ENCODE measurements around the gene PLSCR2.
"Not testable (repeated sequence)": the region's sequence is repeated elsewhere in the genome, so short reads cannot be mapped to it uniquely, and the experiment has no call there.

Gene PLSCR2

DNA sequence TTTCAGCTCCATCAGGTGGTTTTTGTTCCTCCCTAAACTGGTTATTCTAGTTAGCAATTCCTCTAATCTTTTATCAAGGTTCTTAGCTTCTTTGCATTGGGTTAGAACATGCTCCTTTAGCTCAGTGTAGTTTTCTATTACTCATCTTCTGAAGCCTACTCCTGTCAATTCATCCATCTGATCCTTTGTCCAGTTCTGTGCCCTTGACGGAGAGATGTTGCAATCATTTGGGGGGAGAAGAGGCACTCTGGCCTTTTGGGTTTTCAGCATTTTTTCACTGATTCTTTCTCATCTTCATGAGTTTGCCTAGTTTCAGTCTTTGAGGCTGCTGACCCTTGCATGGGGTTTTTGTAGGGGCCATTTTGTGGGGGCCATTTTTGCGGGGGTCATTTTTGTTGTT lies 5.6 kb upstream of the PLSCR2 start:
- not testable (repeated sequence) for H3K36me3 ChIP-seq (ENCODE audit: insufficient read depth, low read length); H3K4me2 ChIP-seq (ENCODE audit: low read length); H3K27me3 ChIP-seq (ENCODE audit: control insufficient read depth, insufficient read depth, low read length); H3K9me3 ChIP-seq (replicated peaks; ENCODE audit: low read length); H3K9ac ChIP-seq (ENCODE audit: low read depth, low read length); H3K4me3 ChIP-seq (ENCODE audit: low read length)
- peaks cover 23% of the 10 kb centered on the region for H3K4me1 ChIP-seq (ENCODE audit: control insufficient read depth, insufficient read depth, low read length)

DNA sequence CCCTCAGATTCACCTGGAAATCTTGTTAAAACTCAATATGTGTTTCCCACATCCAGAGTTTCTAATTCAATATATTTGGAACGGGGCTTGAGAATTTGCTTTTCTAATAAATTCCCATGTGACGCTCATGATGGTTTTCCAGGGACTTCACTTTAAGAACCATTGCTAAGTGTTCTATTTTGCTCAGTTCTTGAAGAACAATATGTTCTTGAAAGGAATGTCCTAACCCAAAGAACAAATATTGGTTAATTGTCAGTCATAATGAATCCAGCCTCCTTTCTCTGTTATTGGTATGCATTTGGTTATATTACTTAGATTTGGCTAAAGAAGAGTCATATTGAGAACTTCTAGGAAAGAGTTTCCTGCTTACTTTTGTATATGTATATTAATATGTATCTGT lies 4.4 kb upstream of the PLSCR2 start:
- H3K4me1 ChIP-seq (ENCODE audit: control insufficient read depth, insufficient read depth, low read length): peaks cover 36% of the 10 kb centered on the region
- H3K36me3 ChIP-seq (ENCODE audit: insufficient read depth, low read length): no peaks in the 10 kb centered on the region
- peak overlapping the region; percentile 28 for H3K4me2 ChIP-seq (ENCODE audit: low read length)
- H3K4me3 ChIP-seq (ENCODE audit: low read length): no peak overlapping the region
- peak overlapping the region; percentile 60 for H3K9ac ChIP-seq (ENCODE audit: low read depth, low read length)
- no peaks in the 10 kb centered on the region for H3K27me3 ChIP-seq (ENCODE audit: control insufficient read depth, insufficient read depth, low read length)
- H3K9me3 ChIP-seq (replicated peaks; ENCODE audit: low read length): no peaks in the 10 kb centered on the region

DNA sequence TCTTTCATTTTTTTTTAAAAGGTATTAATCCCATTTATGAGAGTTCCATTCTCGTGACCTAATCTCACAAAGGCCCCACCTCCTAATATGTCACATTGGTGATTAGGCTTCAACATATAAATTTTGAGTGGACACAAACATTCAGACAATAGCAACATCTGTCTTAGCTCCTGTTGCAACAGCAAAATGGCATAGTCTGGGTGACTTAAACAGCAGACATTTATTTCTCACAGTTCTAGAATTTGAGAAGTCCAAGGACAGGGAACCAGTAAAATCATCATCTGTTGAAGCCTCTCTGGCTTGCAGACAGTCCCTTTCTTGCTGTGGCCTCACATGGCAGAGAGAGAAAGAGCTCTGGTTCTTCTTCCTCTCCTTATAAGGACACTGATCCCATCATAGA lies 3.2 kb upstream of the PLSCR2 start:
- no peaks in the 10 kb centered on the region for H3K9me3 ChIP-seq (replicated peaks; ENCODE audit: low read length)
- peaks cover 47% of the 10 kb centered on the region for H3K4me1 ChIP-seq (ENCODE audit: control insufficient read depth, insufficient read depth, low read length)
- H3K36me3 ChIP-seq (ENCODE audit: insufficient read depth, low read length): no peaks in the 10 kb centered on the region
- H3K27me3 ChIP-seq (ENCODE audit: control insufficient read depth, insufficient read depth, low read length): no peaks in the 10 kb centered on the region
- H3K9ac ChIP-seq (ENCODE audit: low read depth, low read length): peak overlapping the region; percentile 60
- H3K4me2 ChIP-seq (ENCODE audit: low read length): no peak overlapping the region
- H3K4me3 ChIP-seq (ENCODE audit: low read length): no peak overlapping the region

DNA sequence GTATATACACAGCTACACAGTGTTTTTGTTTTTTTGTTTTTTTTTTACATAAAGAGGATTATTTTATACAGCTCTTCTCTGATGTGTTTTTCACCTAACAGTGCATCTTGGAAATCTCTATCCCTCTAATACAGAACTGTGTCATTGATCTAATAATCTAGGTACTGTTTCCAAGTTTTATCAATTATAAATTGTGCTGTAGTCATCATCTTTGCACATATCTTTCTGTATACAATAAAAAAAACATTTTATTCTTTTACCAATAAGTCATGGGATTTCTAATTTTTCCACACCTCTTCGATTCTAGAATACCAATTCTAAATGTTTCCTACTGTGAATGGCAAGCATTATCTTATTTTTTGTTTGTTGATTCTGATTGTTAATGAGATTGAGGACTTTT lies 1.7 kb upstream of the PLSCR2 start:
- Histone ChIP-seq H3K36me3 (ENCODE audit: insufficient read depth, low read length) (no peaks in the 10 kb centered on the region), H3K9ac (ENCODE audit: low read depth, low read length) (no peak overlapping the region), H3K27me3 (ENCODE audit: control insufficient read depth, insufficient read depth, low read length) (no peaks in the 10 kb centered on the region), H3K4me1 (ENCODE audit: control insufficient read depth, insufficient read depth, low read length) (peaks cover 61% of the 10 kb centered on the region), H3K9me3 (replicated peaks; ENCODE audit: low read length) (no peaks in the 10 kb centered on the region), H3K4me2 (ENCODE audit: low read length) (no peak overlapping the region), H3K4me3 (ENCODE audit: low read length) (no peak overlapping the region)

DNA sequence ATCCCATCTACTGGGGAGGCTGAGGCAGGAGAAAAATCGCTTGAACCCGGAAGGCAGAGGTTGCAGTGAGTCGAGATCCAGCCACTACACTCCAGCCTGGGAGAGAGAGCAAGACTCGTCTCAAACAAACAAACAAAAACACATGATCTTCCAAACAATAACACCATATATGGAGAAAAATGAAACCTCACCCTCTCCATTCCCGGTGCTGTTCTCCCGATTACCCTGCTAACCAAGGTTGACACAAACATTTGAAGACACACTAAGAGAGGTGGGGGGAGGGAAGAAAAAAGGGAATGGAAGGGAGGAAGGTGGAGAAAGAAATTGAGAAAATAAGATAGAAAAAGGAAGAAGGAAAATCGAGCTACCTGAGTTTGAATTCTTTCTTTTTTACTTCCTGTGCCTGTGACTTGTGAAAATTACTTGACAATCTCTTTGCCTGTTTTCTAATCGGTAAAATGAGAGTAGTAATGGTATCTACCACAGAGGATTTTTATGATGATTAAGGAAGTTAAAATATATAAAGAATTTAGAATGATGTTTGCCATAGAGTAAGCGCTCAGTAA lies 1.1 kb upstream of the PLSCR2 start:
- no peak overlapping the region for H3K9ac ChIP-seq (ENCODE audit: low read depth, low read length)
- no peak overlapping the region for H3K4me2 ChIP-seq (ENCODE audit: low read length)
- H3K4me3 ChIP-seq (ENCODE audit: low read length): no peak overlapping the region
- H3K9me3 ChIP-seq (replicated peaks; ENCODE audit: low read length): no peaks in the 10 kb centered on the region
- H3K27me3 ChIP-seq (ENCODE audit: control insufficient read depth, insufficient read depth, low read length): no peaks in the 10 kb centered on the region
- H3K4me1 ChIP-seq (ENCODE audit: control insufficient read depth, insufficient read depth, low read length): peaks cover 66% of the 10 kb centered on the region
- no peaks in the 10 kb centered on the region for H3K36me3 ChIP-seq (ENCODE audit: insufficient read depth, low read length)

DNA sequence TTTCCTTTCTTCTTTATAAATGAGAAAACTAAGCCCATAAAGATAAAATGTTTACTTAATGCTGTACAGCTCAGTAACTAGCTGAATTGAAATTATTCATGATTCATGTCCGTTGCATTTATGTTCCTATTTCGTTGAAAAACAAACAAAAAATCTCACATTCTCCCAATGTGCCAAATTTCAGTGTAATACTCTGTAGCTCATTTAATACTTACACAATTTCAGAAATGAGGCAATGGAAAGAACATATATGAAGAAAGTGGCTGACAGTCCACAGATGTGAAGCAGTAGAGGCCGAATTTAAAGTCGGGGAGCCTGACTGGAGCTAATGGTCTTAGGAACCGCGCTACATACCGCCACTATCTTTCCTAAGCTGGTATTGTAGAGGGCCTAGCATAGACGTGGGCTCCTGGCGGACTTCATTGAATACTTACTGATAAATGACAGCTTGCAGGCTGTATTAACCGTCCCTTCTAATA lies 651 bp downstream of the PLSCR2 start:
- Histone ChIP-seq H3K4me1 (ENCODE audit: control insufficient read depth, insufficient read depth, low read length) (peaks cover 75% of the 10 kb centered on the region), H3K27me3 (ENCODE audit: control insufficient read depth, insufficient read depth, low read length) (no peaks in the 10 kb centered on the region), H3K4me3 (ENCODE audit: low read length) (peak overlapping the region; percentile 47), H3K9me3 (replicated peaks; ENCODE audit: low read length) (no peaks in the 10 kb centered on the region), H3K4me2 (ENCODE audit: low read length) (peak overlapping the region; percentile 76), H3K9ac (ENCODE audit: low read depth, low read length) (peak overlapping the region; percentile 52), H3K36me3 (ENCODE audit: insufficient read depth, low read length) (no peaks in the 10 kb centered on the region)

DNA sequence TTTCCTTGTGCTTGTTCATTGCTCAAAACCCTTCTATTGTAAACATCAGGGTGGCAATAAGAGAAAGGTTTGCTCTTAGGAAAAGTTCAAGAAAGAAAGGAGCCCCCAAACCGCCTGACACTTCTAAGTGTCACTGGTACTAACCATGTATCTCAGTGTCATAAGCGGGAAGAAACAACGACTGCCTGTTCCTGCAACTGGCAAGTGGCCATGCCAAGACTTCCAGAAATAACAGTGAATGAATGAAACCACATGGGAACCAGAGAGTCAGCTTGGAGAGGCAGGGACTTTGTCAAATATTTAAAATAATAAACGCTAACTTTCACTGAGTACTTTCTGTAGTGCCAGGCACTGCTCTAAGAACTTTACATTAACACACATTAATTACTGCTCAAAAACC lies 1.1 kb downstream of the PLSCR2 start:
- Histone ChIP-seq H3K27me3 (ENCODE audit: control insufficient read depth, insufficient read depth, low read length) (no peaks in the 10 kb centered on the region), H3K9ac (ENCODE audit: low read depth, low read length) (peak overlapping the region; percentile 52), H3K36me3 (ENCODE audit: insufficient read depth, low read length) (no peaks in the 10 kb centered on the region), H3K4me2 (ENCODE audit: low read length) (no peak overlapping the region), H3K9me3 (replicated peaks; ENCODE audit: low read length) (no peaks in the 10 kb centered on the region), H3K4me1 (ENCODE audit: control insufficient read depth, insufficient read depth, low read length) (peaks cover 72% of the 10 kb centered on the region), H3K4me3 (ENCODE audit: low read length) (no peak overlapping the region)

DNA sequence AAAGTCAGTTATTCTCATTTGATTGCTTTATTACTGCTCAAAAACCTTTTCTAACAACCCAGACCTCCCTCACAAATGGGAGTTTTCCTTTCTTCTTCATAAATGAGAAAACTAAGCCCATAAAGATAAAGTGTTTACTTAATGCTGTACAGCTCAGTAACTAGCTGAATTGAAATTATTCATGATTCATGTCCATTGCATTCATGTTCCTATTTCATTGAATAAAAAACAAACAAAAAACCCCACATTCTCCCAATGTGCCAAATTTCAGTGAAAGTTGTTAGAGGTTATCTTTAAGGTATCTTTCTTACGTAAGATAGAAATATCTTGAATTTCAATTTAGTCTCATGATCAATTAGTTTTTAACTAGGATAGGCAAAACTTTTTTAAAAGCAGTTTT lies 2.8 kb downstream of the PLSCR2 start:
- Histone ChIP-seq H3K27me3 (ENCODE audit: control insufficient read depth, insufficient read depth, low read length) (no peaks in the 10 kb centered on the region), H3K9ac (ENCODE audit: low read depth, low read length) (peak overlapping the region; percentile 49), H3K9me3 (replicated peaks; ENCODE audit: low read length) (no peaks in the 10 kb centered on the region), H3K36me3 (ENCODE audit: insufficient read depth, low read length) (no peaks in the 10 kb centered on the region), H3K4me1 (ENCODE audit: control insufficient read depth, insufficient read depth, low read length) (peaks cover 62% of the 10 kb centered on the region), H3K4me2 (ENCODE audit: low read length) (peak overlapping the region; percentile 35), H3K4me3 (ENCODE audit: low read length) (no peak overlapping the region)

DNA sequence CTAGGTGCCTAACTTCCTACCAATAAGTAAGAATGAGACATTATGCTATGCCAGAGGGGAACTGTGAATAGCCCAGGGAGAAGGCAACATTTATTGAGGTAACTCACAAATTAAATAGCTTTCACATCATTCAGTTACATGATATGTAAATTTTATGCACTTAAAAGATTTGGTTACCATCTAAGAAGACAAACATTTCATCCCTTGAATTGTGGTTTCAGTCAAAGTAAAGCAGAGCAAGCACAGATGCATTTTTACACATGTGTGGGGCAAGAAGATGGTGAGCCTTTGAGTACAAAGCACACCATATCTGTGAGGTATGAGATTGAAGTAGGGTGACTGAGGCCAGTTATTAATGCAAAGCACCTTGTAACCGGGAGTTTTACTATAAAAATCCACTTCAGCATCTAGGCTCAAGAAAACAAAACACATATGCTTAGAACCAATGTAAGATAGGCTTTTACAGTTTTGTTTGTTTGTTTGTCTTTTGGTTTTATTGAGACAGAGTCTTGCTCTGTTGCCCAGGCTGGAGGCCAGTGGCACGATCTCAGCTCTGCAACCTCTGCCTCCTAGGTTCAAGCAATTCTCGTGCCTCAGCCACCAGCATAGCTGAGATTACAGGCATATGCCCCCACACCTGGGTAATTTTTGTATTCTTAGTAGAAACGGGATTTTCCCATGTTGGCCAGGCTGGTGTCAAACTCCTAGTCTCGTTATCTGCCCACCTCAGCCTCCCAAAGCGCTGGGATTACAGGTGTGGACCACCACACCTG lies 3.5 kb downstream of the PLSCR2 start:
- H3K4me1 ChIP-seq (ENCODE audit: control insufficient read depth, insufficient read depth, low read length): peaks cover 62% of the 10 kb centered on the region
- peak overlapping the region; percentile 49 for H3K9ac ChIP-seq (ENCODE audit: low read depth, low read length)
- no peak overlapping the region for H3K4me3 ChIP-seq (ENCODE audit: low read length)
- no peaks in the 10 kb centered on the region for H3K9me3 ChIP-seq (replicated peaks; ENCODE audit: low read length)
- H3K27me3 ChIP-seq (ENCODE audit: control insufficient read depth, insufficient read depth, low read length): no peaks in the 10 kb centered on the region
- H3K4me2 ChIP-seq (ENCODE audit: low read length): peak overlapping the region; percentile 35
- no peaks in the 10 kb centered on the region for H3K36me3 ChIP-seq (ENCODE audit: insufficient read depth, low read length)

DNA sequence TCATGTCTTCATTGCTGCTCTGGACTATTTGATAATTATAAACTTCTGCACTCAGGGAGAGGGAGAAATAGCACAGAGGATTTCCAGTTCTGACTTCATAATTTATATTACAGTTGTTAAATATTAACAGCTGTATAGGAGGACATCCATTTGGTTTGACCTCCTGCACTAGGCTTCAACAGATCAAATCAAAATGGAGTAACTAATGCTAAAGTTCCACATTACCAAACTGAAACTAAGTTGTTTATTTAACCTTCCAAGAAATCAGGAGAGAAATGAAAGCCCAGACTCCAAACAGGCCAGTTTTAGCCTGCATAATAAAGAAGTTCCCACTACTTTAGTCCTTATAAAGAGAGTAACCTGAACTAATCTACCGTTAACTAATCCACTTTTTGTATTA lies 4.6 kb downstream of the PLSCR2 start:
- Histone ChIP-seq H3K9me3 (replicated peaks; ENCODE audit: low read length) (no peaks in the 10 kb centered on the region), H3K4me2 (ENCODE audit: low read length) (no peak overlapping the region), H3K9ac (ENCODE audit: low read depth, low read length) (no peak overlapping the region), H3K36me3 (ENCODE audit: insufficient read depth, low read length) (no peaks in the 10 kb centered on the region), H3K27me3 (ENCODE audit: control insufficient read depth, insufficient read depth, low read length) (no peaks in the 10 kb centered on the region), H3K4me3 (ENCODE audit: low read length) (no peak overlapping the region), H3K4me1 (ENCODE audit: control insufficient read depth, insufficient read depth, low read length) (peaks cover 60% of the 10 kb centered on the region)

DNA sequence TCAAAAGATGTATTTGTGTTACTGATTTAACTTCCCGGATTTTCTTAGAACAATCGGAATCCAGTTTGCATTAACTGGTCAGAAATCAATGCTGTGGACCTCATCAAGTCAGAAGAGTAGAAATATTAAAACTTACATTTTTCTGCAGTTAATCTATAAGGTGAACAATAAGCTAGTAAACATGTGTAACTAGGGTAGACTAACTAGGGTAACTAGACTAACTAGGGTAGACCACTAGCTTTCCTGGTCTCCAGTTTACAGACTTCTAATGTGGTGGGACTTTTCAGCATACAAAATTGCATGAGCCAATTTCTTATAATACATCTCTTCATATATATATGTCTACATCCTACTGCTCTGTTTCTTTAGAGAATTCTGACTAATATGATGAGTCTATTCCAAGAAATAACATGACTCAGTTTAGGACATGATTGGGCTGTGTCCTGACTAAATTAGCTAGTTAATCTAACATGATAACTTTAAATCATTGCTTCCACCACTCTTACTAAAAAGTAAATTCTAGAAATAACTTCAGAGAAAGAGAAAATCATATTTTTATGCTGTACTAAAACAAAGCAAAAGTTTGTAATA lies 5.3 kb downstream of the PLSCR2 start:
- Histone ChIP-seq H3K4me1 (ENCODE audit: control insufficient read depth, insufficient read depth, low read length) (peaks cover 53% of the 10 kb centered on the region), H3K36me3 (ENCODE audit: insufficient read depth, low read length) (no peaks in the 10 kb centered on the region), H3K4me2 (ENCODE audit: low read length) (peak overlapping the region; percentile 34), H3K27me3 (ENCODE audit: control insufficient read depth, insufficient read depth, low read length) (no peaks in the 10 kb centered on the region), H3K4me3 (ENCODE audit: low read length) (no peak overlapping the region), H3K9ac (ENCODE audit: low read depth, low read length) (no peak overlapping the region), H3K9me3 (replicated peaks; ENCODE audit: low read length) (no peaks in the 10 kb centered on the region)

Measured in skeletal muscle satellite cell (primary cell).